ENCODE measurements around the gene DPP8.
"Not testable (repeated sequence)": the region's sequence is repeated elsewhere in the genome, so short reads cannot be mapped to it uniquely, and the experiment has no call there.

Gene DPP8

DNA sequence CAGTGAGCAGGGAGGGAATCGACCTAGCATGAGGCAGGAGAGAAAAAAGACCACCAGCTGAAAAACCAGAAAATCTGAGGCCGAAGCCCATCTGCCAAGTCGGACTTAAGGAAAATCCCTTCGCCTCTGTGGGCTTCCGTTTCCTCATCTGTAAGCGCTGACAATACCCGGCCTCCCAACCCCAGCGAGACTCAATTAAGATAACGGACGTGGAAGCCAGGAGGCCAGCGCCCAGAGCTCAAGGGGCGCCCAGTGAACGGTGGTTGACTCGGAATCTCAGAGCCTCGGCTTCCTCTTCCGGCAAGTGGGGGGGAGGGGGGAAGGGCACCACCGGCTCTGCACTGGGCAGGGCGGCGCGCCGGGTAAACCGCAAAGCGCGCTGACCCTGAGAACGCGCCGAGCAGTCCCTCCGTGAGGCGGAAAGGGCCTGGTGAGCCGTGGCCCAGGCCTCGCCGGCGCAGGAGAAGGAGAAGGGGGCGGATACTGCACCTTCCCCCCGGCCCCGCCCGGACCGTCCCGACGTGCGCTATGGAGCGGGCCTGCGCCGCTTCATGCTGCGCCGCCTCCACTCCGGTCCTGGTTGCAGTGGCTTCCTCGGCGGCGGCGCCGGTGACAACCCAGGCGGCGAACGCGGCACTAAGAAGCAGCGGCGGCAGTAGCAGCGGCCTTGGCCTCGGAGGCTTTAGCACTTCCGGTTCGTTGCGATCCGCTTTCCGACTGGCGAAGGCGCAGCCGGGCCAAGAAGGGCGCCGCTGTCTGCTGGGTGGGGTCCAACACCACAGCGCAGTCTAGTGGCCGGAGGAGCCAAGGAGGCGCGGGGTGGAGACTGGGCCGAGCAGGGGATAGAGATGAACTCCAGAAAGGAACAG is at the start of gene DPP8:
Gene DPP8 (minus strand): TSS at position 693 of the 869 bp plus-strand sequence. CDS start 5,136 bp downstream, outside the sequence.
- peak; percentile 87 to 88 for DNase-seq (ENCODE audit: low read depth in 2 of 2)

DNA sequence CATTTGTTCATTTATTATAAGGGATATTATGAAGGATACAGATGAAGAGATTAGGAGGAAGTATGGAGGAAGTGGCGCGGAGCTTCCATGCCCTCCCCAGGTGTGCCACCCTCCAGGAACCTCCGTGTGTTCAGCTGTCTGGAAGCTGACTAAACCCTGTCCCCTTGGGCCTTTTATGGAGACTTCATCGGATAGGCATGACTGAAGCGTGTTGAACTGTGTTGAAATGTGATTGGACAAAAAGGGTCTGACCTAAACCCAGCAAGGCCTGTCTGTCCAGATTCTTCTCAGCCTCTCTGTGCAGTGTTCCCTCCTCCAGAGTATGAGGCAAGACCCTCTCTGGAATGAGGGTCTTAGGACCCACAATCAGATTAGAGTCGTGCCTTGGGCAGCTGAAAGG is 44.4 kb upstream of the DPP8 start:
- DNase-seq (ENCODE audit: low read depth in 2 of 2): no peak

DNA sequence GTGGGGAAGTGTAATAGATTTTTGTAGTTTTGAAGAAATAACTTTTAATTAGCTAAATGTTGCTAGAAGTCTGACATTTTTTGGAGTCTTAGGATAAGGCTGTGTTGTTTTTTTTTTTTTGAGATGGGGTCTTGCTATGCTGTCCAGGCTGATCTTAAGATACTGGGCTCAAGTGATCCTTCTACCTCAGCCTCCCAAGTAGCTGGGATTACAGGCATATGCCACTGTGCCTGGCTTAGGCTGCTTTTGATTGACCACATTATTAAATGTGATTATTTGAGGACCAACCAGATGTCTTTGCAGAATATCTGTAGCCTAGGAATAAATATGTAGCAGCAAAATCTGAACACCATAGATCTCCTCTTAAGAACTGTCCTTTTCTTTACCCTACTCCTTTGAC is 42.5 kb upstream of the DPP8 start:
- DNase-seq (ENCODE audit: low read depth in 2 of 2): no peak

DNA sequence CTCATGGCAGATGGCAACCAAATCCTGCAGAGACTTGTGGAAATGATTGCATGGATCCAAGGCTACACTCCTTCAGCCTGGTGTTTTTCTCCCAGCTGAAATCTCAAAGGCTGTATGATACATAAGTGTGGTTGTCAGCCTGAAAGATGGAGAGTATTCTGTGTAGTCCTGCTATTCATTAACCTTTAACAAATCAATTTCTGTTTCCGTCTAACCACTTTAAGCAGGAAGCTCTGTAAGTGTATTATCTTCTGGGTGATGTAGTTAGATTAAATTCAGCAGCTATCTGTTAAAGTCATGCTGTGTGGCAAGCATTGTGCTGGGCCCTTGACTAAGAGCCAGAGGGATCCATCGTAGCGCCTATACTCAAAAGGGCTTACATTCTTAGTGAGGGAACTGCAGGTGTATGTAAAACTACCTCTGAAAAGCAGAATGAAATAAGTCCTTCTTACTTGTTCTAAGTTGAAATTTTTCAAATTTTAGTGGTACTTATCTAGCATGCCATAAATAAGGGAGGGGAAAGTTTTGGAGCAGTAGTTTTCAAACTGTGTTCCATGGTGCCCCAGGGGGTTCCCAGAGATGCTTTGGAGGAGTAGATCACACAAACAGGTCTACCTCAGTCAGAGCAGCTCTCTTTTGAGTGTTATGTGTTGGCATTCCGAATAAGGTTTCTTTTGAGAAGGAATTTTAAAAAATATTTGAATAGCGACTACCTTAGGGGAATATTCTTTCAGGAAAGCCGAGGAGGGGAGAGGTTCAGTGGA is 41.7 kb upstream of the DPP8 start:
- no peak for DNase-seq (ENCODE audit: low read depth in 2 of 2)

DNA sequence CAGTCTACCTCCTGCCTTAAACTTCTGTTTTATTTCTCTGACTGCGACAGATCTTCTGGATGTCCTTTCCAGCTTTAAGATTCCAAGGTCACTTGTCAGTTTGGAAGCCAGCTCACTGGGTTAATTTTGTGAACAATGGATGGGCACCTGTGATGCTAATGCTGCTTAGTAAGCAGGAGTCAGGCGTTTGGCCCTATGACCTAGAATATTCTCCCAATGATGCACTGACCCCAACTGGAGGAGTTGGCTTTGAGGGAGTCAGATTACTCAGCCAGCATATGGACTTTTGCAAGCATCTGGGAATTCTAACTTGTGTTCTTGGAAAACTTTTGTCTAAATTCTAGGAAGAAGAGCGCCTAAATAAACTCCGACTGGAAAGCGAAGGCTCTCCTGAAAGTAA is 40.8 kb upstream of the DPP8 start:
- DNase-seq (ENCODE audit: low read depth in 2 of 2): no peak

DNA sequence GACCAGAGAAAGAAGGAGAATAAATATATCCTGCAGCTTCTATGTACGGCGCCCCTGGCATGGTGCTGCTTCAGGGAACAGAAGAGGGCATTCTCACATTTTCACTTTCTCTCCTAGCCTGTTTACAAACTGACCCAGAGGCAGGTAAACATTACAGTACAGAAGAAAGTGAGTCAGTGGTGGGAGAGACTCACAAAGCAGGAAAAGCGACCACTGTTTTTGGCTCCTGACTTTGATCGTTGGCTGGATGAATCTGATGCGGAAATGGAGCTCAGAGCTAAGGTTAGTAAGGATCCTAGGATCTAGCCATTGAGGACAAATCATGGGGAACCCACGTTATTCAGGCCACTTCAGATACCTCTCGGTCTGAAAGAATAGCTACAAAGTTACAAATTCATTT is 39.1 kb upstream of the DPP8 start:
- no peak for DNase-seq (ENCODE audit: low read depth in 2 of 2)

DNA sequence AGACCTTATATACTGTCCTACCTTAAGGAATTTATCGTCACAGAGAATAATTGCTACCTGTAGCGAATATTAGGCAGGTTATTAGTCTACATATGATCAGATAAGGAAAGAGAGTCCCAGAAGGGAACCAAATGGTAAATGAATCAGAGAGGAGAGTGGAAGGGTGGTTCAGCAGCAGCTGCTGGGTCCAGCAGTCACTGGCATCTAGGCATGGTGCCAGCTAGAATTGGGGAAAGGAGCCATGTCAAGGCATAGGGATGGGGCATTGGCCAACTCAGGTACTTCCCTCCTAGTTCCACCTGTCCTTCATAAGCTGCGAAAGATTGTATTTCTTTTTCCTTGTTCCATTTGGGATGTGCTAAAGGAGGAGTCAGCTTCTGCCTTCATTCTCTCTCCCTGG is 36.2 kb upstream of the DPP8 start:
- DNase-seq (ENCODE audit: low read depth in 2 of 2): no peak

DNA sequence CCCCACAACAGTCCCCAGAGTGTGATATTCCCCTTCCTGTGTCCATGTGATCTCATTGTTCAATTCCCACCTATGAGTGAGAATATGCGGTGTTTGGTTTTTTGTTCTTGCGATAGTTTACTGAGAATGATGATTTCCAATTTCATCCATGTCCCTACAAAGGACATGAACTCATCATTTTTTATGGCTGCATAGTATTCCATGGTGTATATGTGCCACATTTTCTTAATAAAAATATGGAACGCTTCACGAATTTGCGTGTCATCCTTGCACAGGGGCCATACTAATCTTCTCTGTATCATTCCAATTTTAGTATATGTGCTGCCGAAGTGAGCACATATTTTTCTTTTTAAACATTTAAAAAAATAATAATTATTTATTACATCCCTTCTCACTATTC is 35.4 kb upstream of the DPP8 start:
- DNase-seq (ENCODE audit: low read depth in 2 of 2): not testable (repeated sequence)

DNA sequence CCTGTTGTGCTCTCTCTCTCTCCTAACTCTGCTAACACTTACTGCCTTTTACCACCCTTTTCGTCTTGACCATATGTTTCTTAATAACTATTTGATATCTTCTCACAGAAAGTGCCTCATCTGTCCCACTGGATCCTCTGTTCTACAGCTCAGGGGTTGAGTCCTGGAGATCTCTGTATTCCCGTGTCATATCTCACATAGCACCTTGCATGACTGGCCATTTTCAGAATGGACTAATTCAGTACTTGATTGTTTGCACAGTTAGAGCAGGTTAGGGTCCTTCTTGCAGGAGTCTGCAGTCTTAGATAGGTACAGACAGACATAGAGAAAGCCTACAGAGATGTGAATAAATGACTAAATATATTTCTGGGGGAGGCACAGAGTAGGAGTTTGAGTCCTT is 33.7 kb upstream of the DPP8 start:
- DNase-seq (ENCODE audit: low read depth in 2 of 2): no peak

DNA sequence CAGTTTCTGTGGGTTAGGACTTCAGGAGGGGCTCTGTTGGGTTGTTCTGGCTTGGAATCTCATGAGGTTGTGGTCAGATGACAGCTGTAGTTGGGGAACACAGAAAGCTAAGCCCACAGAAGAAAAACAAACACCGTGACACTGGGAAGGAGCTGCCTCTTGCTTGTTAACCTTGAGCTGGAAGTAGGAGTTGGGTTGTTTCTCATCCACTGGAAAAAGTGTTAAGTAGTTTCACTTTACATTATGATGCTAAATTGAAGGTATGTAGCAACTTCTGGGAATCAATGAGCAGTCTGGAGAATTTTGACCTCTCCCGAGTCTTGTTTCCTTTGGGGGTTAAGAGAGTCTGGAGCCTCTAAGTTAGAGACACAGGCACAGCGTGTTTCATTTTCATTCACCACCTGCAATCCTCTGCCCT is 33.2 kb upstream of the DPP8 start:
- DNase-seq (ENCODE audit: low read depth in 2 of 2): no peak

DNA sequence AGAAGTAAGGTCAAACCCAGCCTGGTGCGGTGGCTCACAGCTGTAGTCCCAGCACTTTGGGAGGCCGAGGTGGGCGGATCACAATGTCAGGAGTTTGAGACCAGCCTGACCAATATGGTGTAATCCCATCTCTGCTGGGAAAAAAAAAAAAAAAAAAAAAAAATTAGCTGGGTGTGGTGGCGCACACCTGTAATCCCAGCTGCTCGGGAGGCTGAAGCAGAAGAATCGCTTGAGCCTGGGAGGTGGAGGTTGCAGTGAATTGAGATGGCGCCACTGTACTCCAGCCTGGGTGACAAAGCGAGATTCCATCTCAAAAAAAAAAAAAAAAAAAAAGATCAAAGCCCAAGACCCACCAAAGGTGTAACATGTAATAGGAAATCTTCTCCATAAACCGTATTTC is 31.8 kb upstream of the DPP8 start:
- not testable (repeated sequence) for DNase-seq (ENCODE audit: low read depth in 2 of 2)

DNA sequence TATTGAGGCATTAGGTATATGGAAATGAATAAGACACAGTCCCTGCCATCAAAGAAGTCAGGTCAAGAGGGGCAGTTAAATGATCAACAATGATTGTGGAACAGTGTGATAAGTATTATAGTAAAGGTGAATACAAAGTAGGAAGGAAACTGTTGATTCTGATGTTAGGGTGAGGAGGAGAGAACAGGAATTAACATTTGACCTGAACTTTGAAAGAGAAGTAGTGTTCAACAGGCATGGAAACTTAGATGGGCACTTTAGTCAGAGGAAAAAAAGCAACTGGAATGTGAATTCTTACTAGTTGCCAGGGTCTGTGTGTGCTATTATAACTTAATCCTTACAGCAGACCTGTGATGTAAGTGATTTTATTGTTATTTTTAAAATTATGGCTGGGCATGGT is 30.4 kb upstream of the DPP8 start:
- DNase-seq (ENCODE audit: low read depth in 2 of 2): no peak

DNA sequence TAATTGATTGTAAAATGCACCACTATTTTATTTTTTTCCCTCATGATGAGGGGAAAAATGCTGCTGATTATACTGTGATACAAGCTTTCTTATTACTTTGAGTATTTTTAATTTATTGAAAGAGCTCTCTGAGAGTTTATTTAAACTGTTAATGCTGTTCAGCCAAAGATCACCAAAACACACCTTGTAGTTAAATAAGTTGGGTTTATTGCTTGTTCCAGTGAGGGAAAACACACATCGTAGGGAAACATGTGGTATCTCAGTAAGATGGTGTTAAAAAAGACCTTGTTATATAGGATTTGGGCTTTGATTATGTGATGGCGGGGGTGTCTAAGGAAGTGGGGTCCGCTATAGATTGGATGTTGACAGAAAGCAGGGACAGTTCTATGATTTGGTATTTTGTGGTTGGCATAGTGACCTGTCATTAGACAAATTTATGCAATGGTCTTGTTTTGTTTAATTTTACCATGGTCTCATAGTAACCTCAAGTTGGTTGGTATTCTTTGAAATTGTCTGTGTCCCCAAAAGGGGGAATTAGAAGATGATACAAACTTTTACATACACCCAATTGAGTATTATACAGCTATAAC is 23.8 kb upstream of the DPP8 start:
- no peak for DNase-seq (ENCODE audit: low read depth in 2 of 2)

DNA sequence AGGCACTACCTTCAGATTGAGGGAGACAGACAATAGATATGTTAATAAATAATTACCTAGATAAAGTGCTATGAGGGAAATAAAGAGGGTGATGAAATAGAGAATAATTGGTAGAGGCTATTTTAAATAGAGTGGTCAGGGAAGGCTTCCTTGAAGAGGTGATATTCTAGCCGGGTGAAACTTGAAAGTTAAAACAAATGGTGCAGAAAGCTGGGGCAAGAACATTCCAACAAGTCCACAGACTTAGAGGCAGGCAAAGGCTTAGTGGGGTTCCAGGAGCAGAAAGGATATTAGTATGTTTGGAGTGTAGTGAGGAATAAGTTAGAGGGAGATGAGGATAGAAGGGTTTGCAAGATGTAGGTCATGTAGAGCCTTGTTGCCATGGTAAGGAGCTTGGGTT is 22.8 kb upstream of the DPP8 start:
- no peak for DNase-seq (ENCODE audit: low read depth in 2 of 2)

DNA sequence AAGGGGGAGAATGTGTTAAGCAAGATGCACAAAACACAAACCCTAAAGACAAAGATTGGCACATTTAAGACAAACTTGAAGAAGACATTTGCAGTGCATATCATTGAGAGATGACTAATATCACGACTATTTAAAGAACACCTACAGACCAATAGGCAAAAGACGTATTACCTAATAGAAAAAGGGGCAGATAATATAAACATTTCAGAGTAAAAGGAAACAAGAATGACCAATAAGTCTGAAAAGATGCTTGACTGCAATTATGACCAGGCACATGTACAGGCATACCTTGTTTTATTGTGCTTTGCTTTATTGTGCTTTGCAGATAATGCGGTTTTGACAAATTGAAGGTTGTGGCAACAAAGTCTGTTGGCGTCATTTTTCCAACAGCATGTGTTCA is 17.7 kb upstream of the DPP8 start:
- DNase-seq (ENCODE audit: low read depth in 2 of 2): no peak

DNA sequence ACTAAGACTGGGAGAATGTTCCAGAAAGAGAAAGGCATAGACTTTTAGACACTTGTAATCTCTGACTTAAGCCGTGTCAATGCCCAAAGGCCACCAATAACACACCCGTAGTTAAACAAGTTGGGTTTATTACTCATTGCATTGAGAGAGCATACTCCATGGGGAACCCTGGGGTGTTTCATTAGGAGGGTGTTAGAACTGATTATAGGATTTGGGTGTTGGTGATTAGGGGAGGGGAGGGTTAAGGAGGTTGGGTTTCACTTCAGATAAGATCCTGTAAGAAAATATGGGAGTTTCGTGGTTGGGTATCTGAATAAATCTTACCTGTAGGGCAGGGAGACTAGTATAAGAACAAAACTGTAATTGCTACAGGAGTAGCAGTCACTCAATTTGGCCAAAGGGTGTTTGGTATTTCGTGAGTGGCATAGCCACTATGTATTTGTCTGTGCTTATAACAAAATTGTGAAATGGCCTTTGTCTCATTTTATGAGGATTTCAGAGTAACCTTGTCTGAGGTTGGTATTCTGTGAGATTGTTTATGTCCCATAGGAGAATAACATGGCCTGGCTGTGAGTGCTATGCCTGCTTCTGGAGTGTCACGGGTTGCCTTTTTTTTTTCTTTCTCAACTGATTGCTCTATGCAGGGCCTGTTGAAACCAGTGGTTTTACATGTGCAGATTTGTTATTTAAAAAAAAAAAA is 15.7 kb upstream of the DPP8 start:
- DNase-seq (ENCODE audit: low read depth in 2 of 2): no peak

DNA sequence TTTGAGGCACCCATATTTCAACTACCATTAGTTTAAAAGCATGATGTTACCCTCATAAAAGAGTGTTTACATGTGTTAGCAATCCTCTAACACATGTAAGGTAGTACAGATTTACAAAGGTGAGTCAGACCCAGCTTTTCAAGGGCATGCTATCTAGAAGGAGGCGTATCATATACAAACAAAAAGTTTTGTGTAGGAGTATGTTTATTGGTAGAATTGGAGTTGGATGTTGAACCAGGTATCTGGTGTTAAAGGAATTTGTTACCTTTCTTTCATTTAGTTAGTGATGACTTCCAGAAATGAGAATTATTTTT is 15.2 kb upstream of the DPP8 start:
- DNase-seq (ENCODE audit: low read depth in 2 of 2): no peak

DNA sequence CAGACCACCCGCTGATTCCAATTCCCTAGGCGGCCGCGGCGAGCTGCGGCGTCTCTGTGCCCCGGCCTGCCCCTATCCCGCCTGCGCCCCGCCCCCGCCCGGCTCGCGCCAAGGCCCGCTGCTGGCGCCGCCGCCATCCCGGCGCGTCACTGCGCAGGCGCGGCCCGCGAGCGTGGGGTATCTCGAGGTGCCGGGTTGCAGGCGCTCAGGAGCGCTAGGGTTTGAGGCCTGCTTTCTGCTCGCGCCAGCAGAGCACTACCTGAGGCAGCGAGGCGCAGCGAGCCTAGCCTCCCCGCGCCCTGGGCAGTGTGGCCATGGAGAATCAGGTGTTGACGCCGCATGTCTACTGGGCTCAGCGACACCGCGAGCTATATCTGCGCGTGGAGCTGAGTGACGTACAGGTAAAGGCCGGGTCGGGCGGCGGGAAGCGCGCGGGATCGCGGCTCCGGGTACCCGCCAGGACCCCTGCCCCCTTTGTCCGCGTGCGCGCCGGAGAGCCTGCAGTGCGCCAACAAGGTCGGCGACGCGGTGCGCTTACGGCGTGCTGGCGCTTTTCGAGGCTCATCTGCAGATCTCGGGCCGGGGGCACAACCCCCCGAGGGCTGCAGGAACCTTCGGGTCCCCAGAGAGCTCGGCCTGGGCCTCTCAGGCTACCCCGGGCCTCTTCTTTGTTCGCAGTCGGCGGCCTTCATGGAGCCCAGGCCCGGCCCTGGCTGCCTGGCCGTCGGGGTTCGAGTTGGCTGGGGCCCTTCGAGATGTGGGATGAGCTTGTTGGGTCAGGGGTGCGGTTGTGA is 13.0 kb upstream of the DPP8 start, which contains the start of gene HACD3:
Gene HACD3 (plus strand): TSS at position 146 of the 794 bp plus-strand sequence. CDS start 169 bp downstream, at position 315.
- DNase-seq (ENCODE audit: low read depth in 2 of 2): peak; percentile 68 to 87

DNA sequence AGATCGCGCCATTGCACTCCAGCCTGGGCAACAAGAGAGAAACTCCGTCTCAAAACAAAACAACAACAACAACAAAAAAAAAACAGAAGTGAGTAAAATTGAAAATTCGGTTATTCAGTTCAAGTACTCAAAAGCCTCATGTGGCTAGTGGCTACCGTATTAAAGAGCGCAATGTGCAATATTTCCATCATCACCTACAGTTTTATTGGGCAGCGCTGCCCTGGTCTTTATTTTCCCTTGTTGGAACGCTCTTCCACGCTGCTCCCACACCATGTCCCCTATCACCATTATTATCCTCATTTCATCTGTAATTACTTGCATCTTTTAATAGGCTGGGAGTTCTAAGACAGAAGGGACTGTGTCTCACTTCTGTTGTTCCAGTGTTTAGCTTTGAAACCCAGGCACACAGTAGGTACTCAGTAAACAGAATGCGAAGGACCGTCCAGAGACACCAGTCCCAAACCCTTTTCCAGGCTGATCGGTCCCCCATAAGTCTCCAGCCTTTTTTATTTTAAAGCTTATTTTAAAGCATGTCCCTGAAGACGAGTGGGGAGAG is 12.4 kb upstream of the DPP8 start:
- DNase-seq (ENCODE audit: low read depth in 2 of 2): no peak

DNA sequence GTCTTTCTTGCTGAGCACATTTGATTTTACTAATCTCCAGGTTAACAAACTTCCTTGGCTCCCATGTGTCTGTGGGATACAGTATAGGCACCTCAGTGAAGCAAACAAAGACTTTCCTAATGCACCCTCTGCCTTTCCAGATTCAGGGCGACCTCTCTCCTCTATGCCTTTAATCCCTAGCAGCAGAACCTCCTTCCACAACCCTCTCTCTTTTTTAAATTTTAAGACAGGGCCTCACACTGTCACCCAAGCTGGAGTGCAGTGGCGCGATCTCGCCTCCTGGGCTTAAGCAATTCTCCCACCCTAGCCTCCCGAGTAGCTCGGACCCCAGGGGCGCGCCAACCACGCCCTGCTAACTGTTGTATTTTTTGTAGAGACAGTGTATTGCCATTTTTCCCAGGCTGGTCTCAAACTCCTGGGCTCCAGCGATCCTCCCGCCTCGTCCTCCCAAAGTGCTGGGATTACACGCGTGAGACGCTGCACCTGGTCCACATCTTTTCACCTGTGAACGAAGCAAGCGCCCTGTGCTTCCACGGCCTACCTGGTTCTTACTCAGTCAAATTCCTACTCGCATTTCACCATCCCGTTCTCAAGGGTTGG is 11.1 kb upstream of the DPP8 start:
- DNase-seq (ENCODE audit: low read depth in 2 of 2): no peak

DNA sequence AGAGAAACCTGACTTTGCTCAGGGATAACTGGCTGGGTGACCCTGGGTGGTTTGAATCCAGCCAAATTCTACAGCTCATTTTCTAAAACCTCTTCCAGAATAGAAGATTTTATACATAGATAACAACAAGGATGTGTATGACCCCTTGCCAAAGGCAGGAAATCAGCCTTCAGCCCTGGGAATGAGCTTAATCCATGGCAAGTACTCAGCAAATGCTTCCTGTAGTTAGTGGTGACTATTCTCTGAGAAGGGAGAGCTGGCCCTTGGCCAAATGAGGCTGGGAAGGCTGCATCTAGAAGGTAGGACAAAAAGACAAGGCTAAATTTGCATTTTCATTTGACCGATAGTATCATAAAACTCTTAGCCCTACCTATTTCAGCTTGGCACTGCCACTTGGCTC is 8.1 kb upstream of the DPP8 start:
- no peak for DNase-seq (ENCODE audit: low read depth in 2 of 2)

All from stimulated activated CD8-positive, alpha-beta memory T cell treated with anti-CD3 and anti-CD28 coated beads, Interleukin-2, amount 100 ng/mL, for 1 hour (primary cell).